ENCODE results near the gene SEC63.
"Not testable (repeated sequence)": the region's sequence is repeated elsewhere in the genome, so short reads cannot be mapped to it uniquely, and the experiment has no call there.

Gene SEC63

DNA sequence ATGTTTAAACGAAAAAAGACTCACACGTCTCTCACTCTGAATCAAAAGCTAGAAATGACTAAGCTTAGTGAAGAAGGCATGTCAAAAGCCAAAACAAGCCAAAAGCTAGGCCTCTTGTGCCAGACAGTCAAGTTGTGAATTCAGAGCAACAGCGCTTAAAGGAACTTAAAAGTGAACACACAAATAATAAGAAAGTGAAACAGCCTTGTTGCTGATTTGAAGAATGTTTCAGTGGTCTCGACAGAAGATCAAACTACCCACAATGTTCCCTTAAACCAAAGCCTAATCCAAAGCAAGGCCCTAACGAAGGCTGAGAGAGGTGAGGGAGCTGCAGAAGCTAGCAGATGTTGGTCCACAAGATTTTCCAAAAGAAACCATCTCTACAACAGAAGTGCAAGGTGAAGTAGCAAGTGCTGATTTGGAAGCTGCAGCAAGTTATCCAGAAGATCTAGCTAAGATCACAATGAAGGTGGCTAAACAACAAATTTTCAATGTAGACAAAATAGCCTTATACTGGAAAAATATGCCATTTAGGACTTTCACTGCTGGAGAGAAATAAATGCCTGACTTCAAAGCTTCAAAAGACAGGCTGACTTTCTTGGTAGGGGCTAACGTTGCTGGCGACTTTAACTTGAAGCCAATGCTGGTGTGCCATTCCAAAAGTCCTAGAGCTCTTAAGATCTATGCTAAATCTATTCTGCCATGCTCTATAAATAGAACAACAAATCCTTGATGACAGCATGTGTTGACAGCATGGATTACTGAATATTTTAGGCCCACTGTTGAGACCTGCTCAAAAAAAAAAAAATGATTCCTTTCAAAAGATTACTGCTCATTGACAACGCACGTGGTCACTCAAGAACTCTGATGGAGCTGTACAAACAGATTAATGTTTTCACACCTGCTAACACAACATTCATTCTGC lies 40.3 kb downstream of the SEC63 start:
- H3K4me3 ChIP-seq (ENCODE audit: low read depth, low read length), result no peak overlapping the region
- TF ChIP-seq POLR2A (IDR thresholded peaks at IDR 0.05; ENCODE audit: extremely low read depth, insufficient read length) (no peak), MYC (IDR thresholded peaks at IDR 0.05; ENCODE audit: low read depth, low read length) (no peak)
- TF ChIP-seq, protein P1, sequence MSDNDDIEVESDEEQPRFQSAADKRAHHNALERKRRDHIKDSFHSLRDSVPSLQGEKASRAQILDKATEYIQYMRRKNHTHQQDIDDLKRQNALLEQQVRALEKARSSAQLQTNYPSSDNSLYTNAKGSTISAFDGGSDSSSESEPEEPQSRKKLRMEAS (IDR thresholded peaks at IDR 0.05; ENCODE audit: low read depth, low read length), result no peak
- TF ChIP-seq, protein P2, sequence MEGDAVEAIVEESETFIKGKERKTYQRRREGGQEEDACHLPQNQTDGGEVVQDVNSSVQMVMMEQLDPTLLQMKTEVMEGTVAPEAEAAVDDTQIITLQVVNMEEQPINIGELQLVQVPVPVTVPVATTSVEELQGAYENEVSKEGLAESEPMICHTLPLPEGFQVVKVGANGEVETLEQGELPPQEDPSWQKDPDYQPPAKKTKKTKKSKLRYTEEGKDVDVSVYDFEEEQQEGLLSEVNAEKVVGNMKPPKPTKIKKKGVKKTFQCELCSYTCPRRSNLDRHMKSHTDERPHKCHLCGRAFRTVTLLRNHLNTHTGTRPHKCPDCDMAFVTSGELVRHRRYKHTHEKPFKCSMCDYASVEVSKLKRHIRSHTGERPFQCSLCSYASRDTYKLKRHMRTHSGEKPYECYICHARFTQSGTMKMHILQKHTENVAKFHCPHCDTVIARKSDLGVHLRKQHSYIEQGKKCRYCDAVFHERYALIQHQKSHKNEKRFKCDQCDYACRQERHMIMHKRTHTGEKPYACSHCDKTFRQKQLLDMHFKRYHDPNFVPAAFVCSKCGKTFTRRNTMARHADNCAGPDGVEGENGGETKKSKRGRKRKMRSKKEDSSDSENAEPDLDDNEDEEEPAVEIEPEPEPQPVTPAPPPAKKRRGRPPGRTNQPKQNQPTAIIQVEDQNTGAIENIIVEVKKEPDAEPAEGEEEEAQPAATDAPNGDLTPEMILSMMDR (IDR thresholded peaks at IDR 0.05; ENCODE audit: low read depth, low read length), result no peak
- DNase-seq (ENCODE audit: low read depth), result no peak

DNA sequence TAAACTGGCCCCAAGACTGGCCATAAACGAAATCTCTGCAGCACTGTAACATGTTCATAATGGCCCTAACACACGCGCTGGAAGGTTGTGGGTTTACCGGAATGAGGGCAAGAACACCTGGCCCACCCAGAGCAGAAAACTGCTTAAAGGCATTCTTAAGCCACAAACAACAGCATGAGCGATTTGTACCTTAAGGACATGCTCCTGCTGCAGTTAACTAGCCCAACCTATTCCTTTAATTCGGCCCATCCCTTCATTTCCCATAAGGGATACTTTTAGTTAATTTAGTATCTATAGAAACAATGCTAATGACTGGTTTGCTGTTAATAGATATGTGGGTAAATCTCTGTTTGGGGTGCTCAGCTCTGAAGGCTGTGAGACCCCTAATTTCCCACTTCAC lies 41.0 kb downstream of the SEC63 start:
- not testable (repeated sequence) for DNase-seq (ENCODE audit: low read depth); H3K4me3 ChIP-seq (ENCODE audit: low read depth, low read length)

DNA sequence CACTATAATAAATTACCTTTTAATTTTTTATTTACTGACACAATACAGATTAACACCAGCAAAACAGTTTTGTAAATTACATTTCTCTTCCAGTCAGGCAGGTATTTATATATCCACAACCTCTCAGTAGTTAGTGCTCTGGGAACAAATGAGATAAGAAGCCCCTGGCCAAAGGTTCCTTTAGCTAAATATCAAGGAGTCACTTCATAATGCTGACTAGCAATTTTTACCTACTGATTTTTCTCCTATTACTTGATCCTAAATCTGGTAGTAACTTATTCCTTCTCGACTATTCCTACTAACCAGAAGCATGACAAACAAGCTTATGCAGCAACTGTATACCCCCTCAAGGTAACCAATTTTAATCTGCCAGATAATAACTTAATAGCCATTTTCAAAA lies 46.3 kb downstream of the SEC63 start:
- no peak overlapping the region for H3K4me3 ChIP-seq (ENCODE audit: low read depth, low read length)
- no peak for DNase-seq (ENCODE audit: low read depth)
- no peak for TF ChIP-seq MYC (IDR thresholded peaks at IDR 0.05; ENCODE audit: low read depth, low read length)
- TF ChIP-seq, protein P2 (IDR thresholded peaks at IDR 0.05; ENCODE audit: low read depth, low read length), result no peak

DNA sequence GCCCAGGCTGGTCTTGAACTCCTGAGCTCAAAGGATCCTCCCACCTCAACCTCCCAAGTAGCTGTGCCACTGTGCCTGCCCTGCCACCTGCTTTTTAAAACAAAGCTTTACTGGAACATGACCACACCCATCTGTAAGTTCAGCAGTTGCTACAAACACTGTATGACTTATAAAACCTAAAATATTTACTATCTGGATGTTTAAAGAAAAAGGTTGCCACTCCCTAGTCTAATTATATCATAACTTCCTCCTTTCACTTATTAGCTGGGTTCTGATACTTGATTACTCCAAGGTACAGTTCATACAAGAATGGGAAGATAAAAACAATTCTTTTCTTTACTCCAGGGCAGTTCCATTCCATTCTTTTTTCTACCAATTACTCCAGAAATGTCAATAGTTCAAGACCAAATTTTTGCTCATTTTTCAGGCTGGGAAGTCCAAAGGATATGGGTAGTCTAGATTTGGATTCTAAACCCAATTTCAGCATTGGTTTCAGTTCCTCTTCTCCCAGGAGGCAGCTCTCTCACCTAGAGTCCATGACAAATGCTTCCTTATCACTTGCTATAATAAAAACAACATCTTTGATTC lies 63.1 kb downstream of the SEC63 start:
- peak; percentile 42 for DNase-seq (ENCODE audit: low read depth)

DNA sequence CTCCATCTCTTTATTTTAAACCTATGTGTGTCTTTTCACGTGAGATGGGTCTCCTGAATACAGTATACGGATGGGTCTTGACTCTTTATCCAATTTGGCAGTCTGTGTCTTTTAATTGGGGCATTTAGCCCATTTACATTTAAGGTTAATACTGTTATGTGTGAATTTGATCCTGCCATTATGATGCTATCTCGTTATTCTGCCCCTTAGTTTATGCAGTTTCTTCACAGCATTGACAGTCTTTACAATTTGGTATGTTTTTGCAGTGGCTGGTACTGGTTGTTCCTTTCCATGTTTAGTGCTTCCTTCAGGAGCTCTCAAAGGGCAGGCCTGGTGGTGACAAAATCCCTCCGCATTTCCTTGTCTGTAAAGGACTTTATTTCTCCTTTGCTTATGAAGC lies 67.6 kb downstream of the SEC63 start:
- H3K4me3 ChIP-seq (ENCODE audit: low read depth, low read length); DNase-seq (ENCODE audit: low read depth): not testable (repeated sequence)

More for the DNA sequence above, 63.1 kb downstream of the SEC63 start:
- TF ChIP-seq POLR2A (IDR thresholded peaks at IDR 0.05; ENCODE audit: extremely low read depth, insufficient read length), result no peak
- TF ChIP-seq, protein P1 (IDR thresholded peaks at IDR 0.05; ENCODE audit: low read depth, low read length), result no peak
- TF ChIP-seq MYC (IDR thresholded peaks at IDR 0.05; ENCODE audit: low read depth, low read length), result no peak
- TF ChIP-seq, protein P2 (IDR thresholded peaks at IDR 0.05; ENCODE audit: low read depth, low read length), result no peak
- no peak overlapping the region for H3K4me3 ChIP-seq (ENCODE audit: low read depth, low read length)

DNA sequence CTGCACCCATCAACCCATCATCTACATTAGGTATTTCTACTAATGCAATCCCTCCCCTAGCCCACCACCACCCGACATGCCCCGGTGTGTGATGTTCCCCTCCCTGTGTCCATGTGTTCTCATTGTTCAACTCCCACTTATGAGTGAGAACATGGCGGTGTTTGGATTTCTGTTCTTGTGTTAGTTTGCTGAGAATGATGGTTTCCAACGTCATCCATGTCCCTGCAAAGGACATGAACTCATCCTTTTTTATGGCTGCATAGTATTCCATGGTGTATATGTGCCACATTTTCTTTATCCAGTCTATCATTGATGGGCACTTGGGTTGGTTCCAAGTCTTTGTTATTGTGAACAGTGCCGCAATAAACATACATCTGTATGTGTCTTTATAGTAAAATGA lies 72.1 kb downstream of the SEC63 start:
- H3K4me3 ChIP-seq (ENCODE audit: low read depth, low read length); DNase-seq (ENCODE audit: low read depth): not testable (repeated sequence)

DNA sequence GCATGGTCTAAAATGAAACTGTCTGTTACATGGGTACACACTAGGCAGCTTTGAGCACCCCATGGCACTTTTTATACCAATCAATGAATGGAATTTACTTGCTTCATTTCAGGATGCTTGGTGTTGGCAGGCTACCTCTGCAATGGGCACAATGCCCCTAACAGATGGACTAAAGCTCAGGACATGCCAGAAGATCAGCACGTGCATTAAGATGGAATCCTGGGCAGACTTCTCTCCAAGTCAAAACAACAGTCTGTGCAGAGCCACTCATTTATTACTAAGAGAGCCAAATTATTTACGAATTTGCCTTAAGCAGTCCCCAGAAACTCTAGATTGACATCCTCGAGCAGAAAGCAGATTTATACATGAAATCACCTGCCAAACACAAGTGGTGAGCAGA lies 78.1 kb downstream of the SEC63 start:
- H3K4me3 ChIP-seq (ENCODE audit: low read depth, low read length), result no peak overlapping the region
- TF ChIP-seq MYC (IDR thresholded peaks at IDR 0.05; ENCODE audit: low read depth, low read length) (no peak), POLR2A (IDR thresholded peaks at IDR 0.05; ENCODE audit: extremely low read depth, insufficient read length) (no peak)
- TF ChIP-seq, protein P1 (IDR thresholded peaks at IDR 0.05; ENCODE audit: low read depth, low read length), result no peak
- TF ChIP-seq, protein P2 (IDR thresholded peaks at IDR 0.05; ENCODE audit: low read depth, low read length), result no peak
- DNase-seq (ENCODE audit: low read depth), result no peak
